ENCODE results near the gene CRYGN. TPM values are rescaled to one million over a fixed set of nuclear protein-coding genes. Genes with fewer than 3 reads are reported as not detected.
A peak's percentile ranks its signal among the peaks of the same experiment; 100 is the strongest.

CRYGN gene
- total and polyA plus RNA-seq, 2 experiments from 2014 or later, result 0.24 TPM; not detected in 1

DNA sequence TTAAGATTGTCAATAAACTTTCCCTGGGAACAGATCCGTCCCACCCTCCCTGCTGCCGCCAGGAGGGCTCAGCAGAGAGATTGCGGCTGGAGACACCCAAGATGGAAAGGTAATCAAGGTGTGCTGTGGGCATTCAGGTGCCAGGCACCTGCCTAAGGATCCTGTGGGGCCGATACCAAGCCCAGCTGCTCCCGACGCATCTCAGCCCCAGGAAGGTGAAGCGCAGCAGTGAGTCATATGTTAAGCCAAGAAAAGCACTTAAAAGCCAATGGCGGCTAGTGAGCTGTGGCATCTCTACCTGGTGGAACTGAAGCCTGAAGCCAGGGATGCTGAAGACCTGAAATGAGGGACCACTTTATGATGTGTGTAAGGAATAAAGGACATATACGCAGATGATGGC, 36.2 kb downstream of the CRYGN start:
- no peaks in the 10 kb centered on the region for H4K20me1 ChIP-seq (ENCODE audit: insufficient read depth, poor library complexity, severe bottlenecking)
- no peak for DNase-seq (ENCODE audit: low spot score)
- peak overlapping the region; percentile 26 for H3K27ac ChIP-seq
- TF ChIP-seq, protein P1, sequence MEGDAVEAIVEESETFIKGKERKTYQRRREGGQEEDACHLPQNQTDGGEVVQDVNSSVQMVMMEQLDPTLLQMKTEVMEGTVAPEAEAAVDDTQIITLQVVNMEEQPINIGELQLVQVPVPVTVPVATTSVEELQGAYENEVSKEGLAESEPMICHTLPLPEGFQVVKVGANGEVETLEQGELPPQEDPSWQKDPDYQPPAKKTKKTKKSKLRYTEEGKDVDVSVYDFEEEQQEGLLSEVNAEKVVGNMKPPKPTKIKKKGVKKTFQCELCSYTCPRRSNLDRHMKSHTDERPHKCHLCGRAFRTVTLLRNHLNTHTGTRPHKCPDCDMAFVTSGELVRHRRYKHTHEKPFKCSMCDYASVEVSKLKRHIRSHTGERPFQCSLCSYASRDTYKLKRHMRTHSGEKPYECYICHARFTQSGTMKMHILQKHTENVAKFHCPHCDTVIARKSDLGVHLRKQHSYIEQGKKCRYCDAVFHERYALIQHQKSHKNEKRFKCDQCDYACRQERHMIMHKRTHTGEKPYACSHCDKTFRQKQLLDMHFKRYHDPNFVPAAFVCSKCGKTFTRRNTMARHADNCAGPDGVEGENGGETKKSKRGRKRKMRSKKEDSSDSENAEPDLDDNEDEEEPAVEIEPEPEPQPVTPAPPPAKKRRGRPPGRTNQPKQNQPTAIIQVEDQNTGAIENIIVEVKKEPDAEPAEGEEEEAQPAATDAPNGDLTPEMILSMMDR (IDR thresholded peaks at IDR 0.05; ENCODE audit: poor library complexity), result no peak
- TF ChIP-seq EZH2 (IDR thresholded peaks at IDR 0.05; ENCODE audit: borderline replicate concordance) (no peak), EZH2phosphoT487 (IDR thresholded peaks at IDR 0.05; ENCODE audit: low read depth, severe bottlenecking, unreplicated experiment) (no peak)
- H2AFZ ChIP-seq, result no peak overlapping the region
- peaks cover 6% of the 10 kb centered on the region for H3K27me3 ChIP-seq
- no peak overlapping the region for H3K4me3 ChIP-seq
- WGBS (ENCODE audit: low lambda C conversion rate, missing lambda C conversion rate), result 70% methylated on average over 9 of the region's 9 CpGs
- no peaks in the 10 kb centered on the region for H3K9me2 ChIP-seq (replicated peaks; ENCODE audit: insufficient read depth)
- H3K9me3 ChIP-seq (ENCODE audit: low read depth), result no peaks in the 10 kb centered on the region
- H3K79me2 ChIP-seq, result peaks cover 5% of the 10 kb centered on the region
- H3K36me3 ChIP-seq (replicated peaks; ENCODE audit: insufficient read depth, low read depth), result no peaks in the 10 kb centered on the region
- H3K4me1 ChIP-seq (ENCODE audit: insufficient read depth), result peaks cover 26% of the 10 kb centered on the region
- H3K4me2 ChIP-seq, result peak overlapping the region; percentile 37

DNA sequence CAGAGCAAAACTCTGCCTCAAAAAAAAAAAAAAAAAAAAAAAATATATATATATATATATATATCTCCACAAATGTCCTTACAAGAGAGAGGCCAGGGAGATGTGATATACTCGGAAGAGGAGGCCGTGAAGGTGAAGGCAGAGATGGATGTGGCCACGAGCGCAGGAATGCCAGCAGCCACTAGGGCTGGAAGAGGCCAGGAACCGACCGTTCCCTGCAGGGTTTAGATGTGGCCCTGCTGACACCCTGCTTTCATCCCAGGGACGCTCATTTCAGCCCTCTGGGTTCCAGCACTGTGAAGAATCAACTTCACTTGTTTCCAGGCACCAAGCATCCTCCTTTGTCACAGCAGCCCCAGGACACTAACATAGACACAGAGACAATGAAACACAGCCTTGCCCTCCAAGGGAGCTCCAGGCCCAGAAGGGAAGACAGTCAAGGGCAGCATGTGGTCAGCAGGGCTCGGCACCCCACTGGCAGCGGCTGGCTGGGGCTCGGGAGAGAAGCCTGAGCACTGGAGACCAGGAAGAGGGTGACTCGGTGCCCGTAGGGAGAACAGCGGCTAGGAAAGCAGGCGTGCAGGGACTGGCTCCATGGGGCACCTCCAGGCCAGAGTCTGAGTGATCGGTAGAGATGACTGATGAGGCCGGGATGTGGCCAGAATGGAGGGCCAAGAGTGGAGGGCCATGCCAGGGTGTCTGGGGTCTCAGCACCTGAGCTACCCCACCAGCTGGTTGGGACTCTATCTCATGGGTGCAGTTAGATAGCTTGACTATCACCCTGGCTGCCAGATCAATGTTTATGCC, 37.7 kb downstream of the CRYGN start:
- H3K9me3 ChIP-seq (ENCODE audit: low read depth), result no peaks in the 10 kb centered on the region
- H3K27me3 ChIP-seq, result no peaks in the 10 kb centered on the region
- DNase-seq (ENCODE audit: low spot score), result no peak
- no peak overlapping the region for H3K4me2 ChIP-seq
- TF ChIP-seq EZH2phosphoT487 (IDR thresholded peaks at IDR 0.05; ENCODE audit: low read depth, severe bottlenecking, unreplicated experiment) (no peak), EZH2 (IDR thresholded peaks at IDR 0.05; ENCODE audit: borderline replicate concordance) (no peak)
- TF ChIP-seq, protein P1 (IDR thresholded peaks at IDR 0.05; ENCODE audit: poor library complexity), result no peak
- no peaks in the 10 kb centered on the region for H4K20me1 ChIP-seq (ENCODE audit: insufficient read depth, poor library complexity, severe bottlenecking)
- WGBS (ENCODE audit: low lambda C conversion rate, missing lambda C conversion rate), result 90% methylated on average over 16 of the region's 16 CpGs
- H3K27ac ChIP-seq, result no peak overlapping the region
- no peak overlapping the region for H3K4me3 ChIP-seq
- H3K36me3 ChIP-seq (replicated peaks; ENCODE audit: insufficient read depth, low read depth), result no peaks in the 10 kb centered on the region
- H2AFZ ChIP-seq, result no peak overlapping the region
- H3K9me2 ChIP-seq (replicated peaks; ENCODE audit: insufficient read depth), result no peaks in the 10 kb centered on the region
- H3K4me1 ChIP-seq (ENCODE audit: insufficient read depth), result peaks cover 21% of the 10 kb centered on the region
- no peaks in the 10 kb centered on the region for H3K79me2 ChIP-seq

DNA sequence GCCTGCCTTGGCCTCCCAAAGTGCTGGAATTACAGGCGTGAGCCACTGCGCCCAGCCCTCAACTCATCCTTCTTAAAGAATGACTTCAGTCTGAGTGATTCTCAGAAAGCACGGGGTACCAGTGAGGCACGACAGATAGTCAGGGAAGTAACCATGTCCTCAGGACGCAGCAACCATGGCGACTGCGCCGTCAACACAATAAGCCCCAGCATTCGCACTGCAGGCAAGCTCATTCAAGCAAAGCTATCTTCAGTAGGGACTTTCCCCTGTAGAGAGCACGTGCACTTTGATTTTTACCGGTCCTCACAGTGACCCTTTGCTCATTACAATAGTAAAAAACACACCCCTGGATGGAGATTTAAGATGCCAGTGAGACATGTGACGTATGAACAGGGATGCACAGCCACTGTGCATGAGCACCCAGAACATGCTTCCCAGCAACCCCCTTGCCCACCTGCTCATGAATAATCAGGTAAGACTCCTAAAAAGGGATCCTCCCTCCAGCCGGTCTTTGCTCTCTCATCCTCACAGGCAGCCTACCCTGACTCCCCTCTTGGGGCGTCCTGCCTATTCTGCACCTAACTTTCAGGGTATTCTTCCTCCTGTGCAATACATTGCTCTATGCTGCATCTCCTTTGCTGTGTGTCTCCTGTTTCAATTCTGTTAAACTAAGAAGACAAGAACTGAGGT, 39.2 kb downstream of the CRYGN start:
- Histone ChIP-seq H3K36me3 (replicated peaks; ENCODE audit: insufficient read depth, low read depth) (no peaks in the 10 kb centered on the region), H3K9me3 (ENCODE audit: low read depth) (no peaks in the 10 kb centered on the region), H3K4me3 (no peak overlapping the region), H3K27ac (no peak overlapping the region), H3K27me3 (no peaks in the 10 kb centered on the region), H3K9me2 (replicated peaks; ENCODE audit: insufficient read depth) (no peaks in the 10 kb centered on the region), H2AFZ (no peak overlapping the region), H3K79me2 (no peaks in the 10 kb centered on the region), H3K4me1 (ENCODE audit: insufficient read depth) (peaks cover 21% of the 10 kb centered on the region), H3K4me2 (no peak overlapping the region), H4K20me1 (ENCODE audit: insufficient read depth, poor library complexity, severe bottlenecking) (no peaks in the 10 kb centered on the region)
- no peak for DNase-seq (ENCODE audit: low spot score)
- WGBS (ENCODE audit: low lambda C conversion rate, missing lambda C conversion rate), result 86% methylated on average over 14 of the region's 14 CpGs
- TF ChIP-seq, protein P1 (IDR thresholded peaks at IDR 0.05; ENCODE audit: poor library complexity), result no peak
- TF ChIP-seq EZH2 (IDR thresholded peaks at IDR 0.05; ENCODE audit: borderline replicate concordance), result no peak
- TF ChIP-seq EZH2phosphoT487 (IDR thresholded peaks at IDR 0.05; ENCODE audit: low read depth, severe bottlenecking, unreplicated experiment), result no peak

Measured in hepatocyte (in vitro differentiated cells).